MG63 (cell line): ENCODE measurements around the gene CD83. TPM values are rescaled to one million over a fixed set of nuclear protein-coding genes. Genes with fewer than 3 reads are reported as not detected.

ENCODE experiments used
- total RNA-seq: library from RNA; depleted of rRNA; stranded (reverse); fragments of >200 nt; shearing (Covaris generic); gene quantifications from 2 replicates; pipeline ENCODE4 v1.2.3, GENCODE V29; 2014; ENCODE audit warnings: low replicate concordance; rRNA removed

CD83 gene
- total RNA-seq, 1 experiment from 2014 or later: 2.2 TPM

Other genes with a start within 250 kb of the CD83 start
- 0.23 and 0.42 TPM in 2 replicates for gene RNF182, start 192.8 kb upstream of the CD83 start, total RNA-seq